K562 (cell line): ENCODE results near the gene SIM1. TPM values are rescaled to one million over a fixed set of nuclear protein-coding genes. Genes with fewer than 3 reads are reported as not detected.
A peak's percentile ranks its signal among the peaks of the same experiment; 100 is the strongest.

Source experiments
- ATAC-seq: fragments of 200-7000 bp; cut with Tn5 transposase; 3 replicates; pipeline ENCODE4 v1.9.1; 2020; ENCODE audit warnings: moderate library complexity
- BruUV-seq: library from RNA; stranded (reverse); fragments of 400-500 nt; replicated peaks from 2 replicates; lab custom pipeline; 2021; lab: Mats Ljungman, UMichigan
- CTCF ChIA-PET: fragments of 300-600 bp; formaldehyde crosslinking; extraction: SDS; loops from one replicate; lab custom pipeline; 2021; ENCODE audit warnings: low intra/inter-chr PET ratio; lab: Yijun Ruan, JAX
- POLR2A ChIA-PET: fragments of 300-600, 350-650 bp; sonication (Branson Sonifier 250); formaldehyde crosslinking; extraction: SDS; loops from one replicate; lab custom pipeline; 2021; ENCODE audit warnings: antibody characterized with exemption, inconsistent platforms; lab: Yijun Ruan, JAX
- DNase-seq, 4 experiments: peaks; one replicate each; pipeline versions ENCODE4 v3.0.0 to v3.0.0-alpha.2; 2011 to 2018; ENCODE audit warnings: low spot score in 3 of 4, mixed read lengths in 3 of 4; ENCODE audit errors: extremely low read depth in 1 of 4
- FAIRE-seq: peaks from 2 replicates; lab custom pipeline; 2011; peaks lifted over from hg19 to GRCh38; lab: Jason Lieb, UNC
- H2AFZ ChIP-seq: 2 replicates; pipeline ENCODE4 v1.6.0; 2011; ENCODE audit warnings: low read depth, low read length, control low read depth, inconsistent platforms
- H3K27ac ChIP-seq: fragments of 200-600 bp; 3 replicates; pipeline ENCODE4 v1.8.0; 2011; ENCODE audit warnings: low read depth, mild to moderate bottlenecking, control low read depth, inconsistent platforms, low read length, moderate library complexity, mixed read lengths; ENCODE audit errors: extremely low read depth
- H3K27me3 ChIP-seq, 2 experiments: fragments of 300-600 bp in 1 of 2; 2 replicates in 1 of 2; 3 replicates in 1 of 2; pipeline versions ENCODE4 v1.6.0 to v1.8.0; 2011; ENCODE audit warnings: inconsistent platforms in 2 of 2, low read length in 2 of 2, mild to moderate bottlenecking in 1 of 2, mixed read lengths in 1 of 2, moderate library complexity in 1 of 2; ENCODE audit not compliant: control insufficient read depth in 2 of 2, insufficient read depth in 2 of 2
- H3K36me3 ChIP-seq: fragments of 300-600 bp; 3 replicates; pipeline ENCODE4 v1.8.0; 2011; ENCODE audit warnings: mild to moderate bottlenecking, low read length, inconsistent platforms; ENCODE audit not compliant: control insufficient read depth, insufficient read depth
- H3K4me1 ChIP-seq, 2 experiments: fragments of 200-600 bp in 1 of 2; replicated peaks in 1 of 2; 2 replicates in 1 of 2; 3 replicates in 1 of 2; pipeline versions ENCODE4 v1.5.1 to v1.8.0; 2011; ENCODE audit warnings: inconsistent platforms in 2 of 2, low read length in 2 of 2, mild to moderate bottlenecking in 1 of 2, mixed read lengths in 1 of 2, moderate library complexity in 1 of 2; ENCODE audit not compliant: control insufficient read depth in 2 of 2, insufficient read depth in 2 of 2
- H3K4me2 ChIP-seq: 2 replicates; pipeline ENCODE4 v1.6.1; 2011; ENCODE audit warnings: low read length, control low read depth, inconsistent platforms, mixed read lengths; ENCODE audit not compliant: insufficient read depth
- H3K4me3 ChIP-seq: fragments of 200-600 bp; sonication (generic), shearing (Covaris generic); 2 replicates; pipeline ENCODE4 v1.5.1; 2016; ENCODE audit warnings: control low read depth, inconsistent platforms
- H3K79me2 ChIP-seq: fragments of 200-600 bp; 3 replicates; pipeline ENCODE4 v1.8.0; 2011; ENCODE audit warnings: low read length, inconsistent platforms; ENCODE audit not compliant: control insufficient read depth, insufficient read depth
- H3K9ac ChIP-seq, 2 experiments: 2 replicates each; pipeline versions ENCODE4 v1.6.0 to v1.6.1; 2011; ENCODE audit warnings: low read depth in 2 of 2, low read length in 2 of 2, control low read depth in 1 of 2, inconsistent platforms in 1 of 2, mild to moderate bottlenecking in 1 of 2, mixed read lengths in 1 of 2; ENCODE audit not compliant: insufficient read depth in 1 of 2
- H3K9me1 ChIP-seq: one replicate; pipeline ENCODE4 v1.6.0; 2011; ENCODE audit warnings: inconsistent platforms, mild to moderate bottlenecking, low read length, moderate library complexity; ENCODE audit not compliant: control insufficient read depth, insufficient read depth
- H3K9me3 ChIP-seq: replicated peaks from 2 replicates; pipeline ENCODE4 v1.5.1; 2011; ENCODE audit warnings: low read depth, low read length, inconsistent platforms; ENCODE audit not compliant: control insufficient read depth, insufficient read depth
- H4K20me1 ChIP-seq: replicated peaks from 2 replicates; pipeline ENCODE4 v1.6.1; 2011; ENCODE audit warnings: low read length, inconsistent platforms, mixed read lengths; ENCODE audit not compliant: control insufficient read depth, insufficient read depth
- GABPA ChIP-seq: fragments of 200-800 bp; sonication (Bioruptor generic); conservative IDR thresholded peaks from 2 replicates; pipeline ENCODE4 v1.6.1; 2016; ENCODE audit warnings: low read depth, missing genetic modification characterization, missing compliant biosample characterization
- KHSRP ChIP-seq: fragments of 450-650 bp; IDR thresholded peaks from 2 replicates; pipeline ENCODE4 v1.6.1; 2017
- POLR2A ChIP-seq: fragments of 450-650 bp; conservative IDR thresholded peaks from 2 replicates; pipeline ENCODE4 v1.6.1; 2016
- SOX6 ChIP-seq: fragments of 450-650 bp; IDR thresholded peaks from 2 replicates; pipeline ENCODE4 v1.6.1; 2014; ENCODE audit warnings: mild to moderate bottlenecking
- XRCC3 ChIP-seq: fragments of 450-650 bp; IDR thresholded peaks from 2 replicates; pipeline ENCODE4 v1.6.1; 2017; ENCODE audit warnings: mild to moderate bottlenecking, moderate library complexity
- ZBTB7A ChIP-seq: IDR thresholded peaks from 2 replicates; pipeline ENCODE4 v1.6.1; 2011; ENCODE audit warnings: low read depth, mild to moderate bottlenecking, low read length, moderate library complexity, borderline replicate concordance; ENCODE audit not compliant: control insufficient read depth
- WGBS: fragments of 100-300 bp; shearing (Covaris generic); methylation state at CpG from one replicate; pipeline ENCODE4 v1.1.6; 2016; ENCODE audit warnings: low coverage, mixed read lengths; ENCODE audit not compliant: insufficient coverage; ENCODE audit errors: missing lambda C conversion rate; 5-methylcytosine and 5-hydroxymethylcytosine counted together
- in situ Hi-C: fragments of 300-500 bp; cut with MboI; formaldehyde crosslinking; loops from 4 replicates; pipeline ENCODE4 v1.15.0; 2018; ENCODE audit warnings: inconsistent platforms, mixed read lengths
- intact Hi-C: fragments of 100-400 bp; cut with micrococcal nuclease; formaldehyde crosslinking; loops from 2 replicates; pipeline ENCODE4 v1.14.2; 2022
- polyA plus RNA-seq, 8 experiments: library from polyadenylated mRNA; depleted of rRNA in 4 of 8; stranded (reverse) in 5 of 8; unstranded in 3 of 8; fragments of >200 nt; fragmentation: Nextera tagmentation in 2 of 8; fragmentation: Illumina TruSeq in 1 of 8; extraction: Ambion mirVana in 2 of 8; extraction: Trizol in 1 of 8; gene quantifications; 2 replicates each; pipeline versions ENCODE4 v1.2.1 to v1.2.3, GENCODE V29; 2011 to 2014; ENCODE audit warnings: inconsistent platforms in 1 of 8, missing spikeins in 1 of 8
- total RNA-seq, 7 experiments: library from RNA; depleted of rRNA in 6 of 7; stranded (reverse); fragments of >200 nt in 6 of 7; fragmentation: Illumina TruSeq in 2 of 7; extraction: Trizol in 2 of 7; gene quantifications; 2 replicates each; pipeline versions ENCODE4 v1.2.1 to v1.2.3, GENCODE V29; 2011 to 2021; ENCODE audit warnings: low replicate concordance in 1 of 7

Gene SIM1
- total and polyA plus RNA-seq, 9 of the 15 experiments (the other 6 are each of a cell fraction or from before 2014, with no cell fraction given) = not detected

DNA sequence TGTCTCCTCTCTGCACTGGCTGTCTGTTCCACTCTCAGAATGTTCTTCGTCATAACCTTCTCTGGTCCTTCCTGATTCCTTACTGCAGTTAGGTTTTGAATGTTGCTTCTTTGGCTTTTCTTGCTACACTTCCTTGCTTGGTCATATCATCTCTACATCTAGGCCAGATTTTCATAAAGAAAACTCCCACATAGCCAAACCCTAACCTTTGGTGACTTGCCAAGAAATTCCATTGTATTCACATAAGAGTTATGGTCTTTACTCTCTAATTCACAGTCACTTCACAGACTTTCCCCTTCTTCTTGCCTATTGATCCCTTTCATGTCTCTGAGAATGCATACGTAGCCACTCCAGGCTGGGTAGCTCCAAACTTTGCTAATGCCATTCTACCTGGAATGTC lies 41.9 kb upstream of the SIM1 start:
- Histone ChIP-seq H3K4me2 (no peak overlapping the region), H3K36me3 (peaks cover 14% of the 10 kb centered on the region; the same call in 1 of the 3 replicates), H2AFZ (no peak overlapping the region), H3K27ac (no peak overlapping the region), H3K9me3 (no peaks in the 10 kb centered on the region), H3K4me1 (no peaks in the 10 kb centered on the region), H3K79me2 (no peaks in the 10 kb centered on the region), H4K20me1 (no peaks in the 10 kb centered on the region), H3K9me1 (no peaks in the 10 kb centered on the region), H3K27me3 (no peaks in the 10 kb centered on the region), H3K9ac (no peak overlapping the region), H3K4me3 (no peak overlapping the region)
- FAIRE-seq (no peak), ATAC-seq (no peak), DNase-seq (no peak)
- 84% methylated on average over 2 of the region's 2 CpGs for WGBS
- CTCF ChIA-PET = no interaction called here
- intact Hi-C loops = no loop called here
- in situ Hi-C loops = no loop called here
- TF ChIP-seq KHSRP = no peak
- 0 out of 2 replicates have a peak, but pooled peaks have one; percentile 16 for TF ChIP-seq POLR2A
- no peak for TF ChIP-seq ZBTB7A
- no peak for TF ChIP-seq SOX6
- no peak for TF ChIP-seq GABPA (tag)
- TF ChIP-seq XRCC3 = no peak
- BruUV-seq = no TSS peak
- POLR2A ChIA-PET = no interaction called here
